Suprapubic skin (tissue), 2 donors: ENCODE data around the gene SYT13.

Source experiments
- EP300 ChIP-seq: sonication (generic); formaldehyde crosslinking; IDR thresholded peaks from one replicate; pipeline ENCODE4 v1.6.1; 2017; ENCODE audit warnings: antibody characterized with exemption
- POLR2A ChIP-seq, 2 donors: fragments of 450-650 bp; IDR thresholded peaks; one replicate each; pipeline ENCODE4 v1.6.1; 2017; ENCODE audit warnings: antibody characterized with exemption in 2 of 2, mild to moderate bottlenecking in 2 of 2, moderate library complexity in 2 of 2

GRCh38 chr11:45258982-45259530 is 27.1 kb downstream of the SYT13 start:
- TF ChIP-seq EP300 (no peak), POLR2A (IDR thresholded peaks at IDR 0.05) (no peak)
